Left hindlimb (tissue), 1 donor: ENCODE measurements around the gene KRTCAP2.
"Not testable (repeated sequence)": the region's sequence is repeated elsewhere in the genome, so short reads cannot be mapped to it uniquely, and the experiment has no call there.

Experiments used
- DNase-seq: peaks from one replicate; pipeline ENCODE4 v3.0.0-alpha.2; 2018

KRTCAP2 gene

DNA sequence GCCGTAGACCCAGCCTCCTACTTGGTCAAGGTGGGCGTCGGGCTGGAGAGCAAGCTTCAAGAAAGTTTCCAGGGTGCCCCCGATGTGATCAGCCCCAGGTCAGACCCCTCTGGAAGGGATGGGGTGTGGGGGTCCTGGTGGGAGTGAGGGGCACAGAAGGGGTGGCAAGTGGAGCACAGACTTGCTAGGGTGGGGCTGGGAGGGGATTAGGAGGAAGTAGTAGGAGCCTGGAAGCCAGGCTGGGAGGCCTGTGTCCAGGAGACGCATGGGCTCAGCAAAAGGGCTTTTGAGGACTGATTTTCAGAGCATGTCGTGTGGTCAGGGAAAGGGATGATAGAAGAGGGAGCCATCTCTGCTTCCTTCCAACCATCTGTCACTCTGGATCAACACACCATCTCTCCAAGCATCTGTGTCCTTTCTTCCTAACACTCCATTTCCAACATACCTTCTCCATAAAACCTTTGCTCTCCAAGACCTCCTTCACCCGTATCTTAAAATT, 9.0 kb upstream of the KRTCAP2 start:
- no peak for DNase-seq

DNA sequence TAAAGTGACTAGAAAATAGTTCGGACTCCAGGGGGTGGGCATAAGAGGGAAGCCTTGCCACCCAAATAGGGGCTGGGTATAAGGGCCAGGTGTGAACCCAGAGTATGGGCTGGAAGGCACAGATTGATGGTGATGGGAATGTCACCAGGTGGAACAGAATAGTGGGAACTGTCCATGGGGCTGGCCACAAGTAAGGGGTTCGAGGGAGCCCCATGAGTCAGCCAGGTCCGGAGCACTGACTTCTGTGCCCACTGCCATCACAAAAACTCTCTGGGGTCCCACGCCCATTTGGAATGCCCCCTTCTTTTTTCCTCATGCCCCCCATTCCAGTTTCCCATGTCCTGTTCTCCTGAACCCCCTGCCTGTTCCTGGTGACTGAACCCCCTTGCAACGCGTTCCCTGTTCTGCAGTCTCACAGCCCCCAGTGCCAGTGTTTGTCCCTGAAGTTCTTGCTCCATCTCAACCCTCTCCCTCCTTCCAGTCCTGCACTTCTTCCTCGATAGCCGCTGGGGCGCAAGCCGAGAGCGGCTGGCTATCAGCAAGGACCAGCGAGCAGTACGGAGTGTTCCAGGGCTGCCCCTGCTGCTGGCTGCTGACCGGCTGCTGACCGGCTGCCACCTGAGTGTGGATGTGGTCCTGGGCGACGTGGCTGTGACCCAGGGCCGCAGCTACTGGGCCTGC, 8.4 kb upstream of the KRTCAP2 start:
- no peak for DNase-seq

- DNase-seq = no peak
Observed at GRCh38 chr1:155179112-155180031, 6.3 kb upstream of the KRTCAP2 start.

GRCh38 chr1:155178441-155179111, 5.5 kb upstream of the KRTCAP2 start:
- peak; percentile 36 for DNase-seq

GRCh38 chr1:155177918-155178281, 4.8 kb upstream of the KRTCAP2 start:
- DNase-seq = peak; percentile 34

- peak; percentile 47 for DNase-seq
Observed at GRCh38 chr1:155177192-155177917, 4.3 kb upstream of the KRTCAP2 start.

DNA sequence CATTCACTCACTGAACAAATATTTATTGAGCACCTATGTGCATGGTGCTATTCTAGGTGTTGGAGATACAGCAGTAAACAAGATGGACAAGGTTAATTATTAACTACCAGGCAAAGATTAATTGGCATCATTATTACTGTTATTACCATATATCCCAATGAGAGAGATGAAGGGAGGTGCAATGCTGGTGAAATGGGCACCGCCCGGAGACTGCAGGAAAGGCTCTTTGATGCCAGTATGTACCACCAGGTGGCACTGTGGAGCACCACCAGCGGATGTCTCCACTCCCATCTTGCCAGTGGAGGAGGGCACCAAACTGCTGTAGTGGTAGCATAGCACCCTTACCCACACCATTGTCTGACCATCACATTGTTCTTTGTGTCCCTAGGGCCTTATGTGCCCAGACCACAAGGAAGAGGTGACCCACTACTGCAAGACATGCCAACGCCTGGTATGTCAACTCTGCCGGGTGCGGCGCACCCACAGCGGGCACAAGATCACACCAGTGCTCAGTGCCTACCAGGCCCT, 3.5 kb upstream of the KRTCAP2 start:
- DNase-seq = peak; percentile 84

DNA sequence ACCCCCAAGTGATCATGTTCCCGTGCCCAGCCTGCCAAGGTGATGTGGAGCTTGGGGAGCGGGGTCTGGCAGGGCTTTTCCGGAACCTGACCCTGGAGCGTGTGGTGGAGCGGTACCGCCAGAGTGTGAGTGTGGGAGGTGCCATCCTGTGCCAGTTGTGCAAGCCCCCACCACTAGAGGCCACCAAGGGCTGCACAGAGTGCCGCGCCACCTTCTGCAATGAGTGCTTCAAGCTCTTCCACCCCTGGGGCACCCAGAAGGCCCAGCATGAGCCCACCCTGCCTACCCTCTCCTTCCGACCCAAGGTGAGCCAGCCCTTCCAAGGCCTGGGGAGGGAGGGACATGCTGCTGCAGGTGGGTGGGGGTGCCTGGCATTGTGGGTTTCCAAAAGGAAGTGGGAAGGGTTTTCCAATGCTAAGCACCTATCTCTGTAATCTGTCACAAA, 2.8 kb upstream of the KRTCAP2 start:
- DNase-seq = peak; percentile 46

DNA sequence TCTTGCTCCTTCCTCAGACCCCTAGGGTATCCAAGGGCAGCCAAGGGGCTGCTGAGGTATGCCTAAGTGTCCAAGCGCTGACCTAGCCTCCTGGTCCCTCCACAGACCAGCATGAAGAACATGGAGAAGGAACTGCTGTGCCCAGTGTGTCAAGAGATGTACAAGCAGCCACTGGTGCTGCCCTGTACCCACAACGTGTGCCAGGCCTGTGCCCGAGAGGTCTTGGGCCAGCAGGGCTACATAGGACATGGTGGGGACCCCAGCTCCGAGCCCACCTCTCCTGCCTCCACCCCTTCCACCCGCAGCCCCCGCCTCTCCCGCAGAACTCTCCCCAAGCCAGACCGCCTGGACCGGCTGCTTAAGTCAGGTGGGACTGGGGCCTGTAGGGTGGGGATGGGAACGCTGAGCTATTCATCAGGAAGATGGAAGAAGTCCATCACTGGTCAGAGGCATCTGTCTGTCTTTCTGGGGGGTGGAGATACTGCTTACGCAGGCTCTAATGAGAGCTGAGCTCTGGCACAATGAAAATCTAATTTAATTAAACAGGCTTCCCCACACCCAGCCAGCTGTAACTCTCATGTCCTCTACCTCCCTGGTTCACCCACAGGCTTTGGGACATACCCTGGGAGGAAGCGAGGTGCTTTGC, 2.3 kb upstream of the KRTCAP2 start:
- DNase-seq = peak; percentile 32

DNA sequence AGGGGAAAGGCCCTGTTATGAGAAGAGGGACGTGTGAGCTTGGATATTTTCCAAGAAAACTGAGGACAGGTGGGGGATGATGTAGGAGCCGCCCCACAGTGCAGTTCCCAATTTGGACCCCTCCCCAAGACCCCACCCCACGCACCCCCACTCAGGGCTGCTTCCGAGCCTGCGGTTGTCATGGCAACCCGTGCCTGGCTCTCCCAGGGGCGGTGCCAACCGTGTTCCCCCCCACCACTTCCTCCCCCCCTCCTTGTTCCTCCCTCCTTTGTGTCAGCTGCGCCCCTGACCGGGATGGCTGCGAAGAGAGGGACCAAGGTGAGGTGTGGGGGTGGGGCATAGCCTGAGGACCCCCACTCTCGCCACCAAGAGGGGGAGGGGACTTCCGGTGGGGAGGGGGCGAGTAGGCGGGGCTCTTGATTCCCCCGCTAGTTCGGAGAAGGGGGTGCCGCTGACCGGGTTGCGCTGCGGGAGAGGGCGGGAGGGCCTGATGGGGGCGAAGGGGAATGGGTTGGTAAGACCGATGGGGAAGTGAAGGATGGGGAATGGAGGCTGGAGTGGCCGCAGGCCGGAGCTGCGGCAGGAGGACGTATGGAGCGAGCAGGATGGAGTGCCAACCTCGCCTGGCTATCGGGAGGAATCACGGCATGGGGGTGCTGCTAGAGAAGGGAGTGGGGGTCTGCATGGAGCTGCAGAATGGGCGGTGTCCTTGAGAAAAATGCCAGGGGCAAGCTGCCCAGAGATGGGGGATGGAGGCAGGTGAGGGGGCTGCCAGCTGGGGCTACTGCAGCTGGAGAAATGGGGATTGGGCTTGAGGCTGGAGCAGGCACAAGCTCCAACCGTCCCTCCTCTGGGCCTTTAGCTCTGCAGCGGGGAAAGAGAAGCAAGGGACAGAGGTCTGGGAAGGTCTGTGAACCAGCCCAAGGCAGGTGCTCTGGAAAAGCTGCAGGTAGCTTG, 1.5 kb upstream of the KRTCAP2 start:
- peak; percentile 46 for DNase-seq

GRCh38 chr1:155173478-155174323, 597 bp upstream of the KRTCAP2 start, which contains the start of gene TRIM46:
TSS of gene TRIM46 (plus strand) at chr1:155173849. CDS start at chr1:155173967, 118 bp downstream.
- DNase-seq = peak; percentile 57

- DNase-seq = no peak
Observed at GRCh38 chr1:155171836-155172731, 1.0 kb downstream of the KRTCAP2 start.

GRCh38 chr1:155170806-155171205, 2.3 kb downstream of the KRTCAP2 start:
- DNase-seq = no peak

DNA sequence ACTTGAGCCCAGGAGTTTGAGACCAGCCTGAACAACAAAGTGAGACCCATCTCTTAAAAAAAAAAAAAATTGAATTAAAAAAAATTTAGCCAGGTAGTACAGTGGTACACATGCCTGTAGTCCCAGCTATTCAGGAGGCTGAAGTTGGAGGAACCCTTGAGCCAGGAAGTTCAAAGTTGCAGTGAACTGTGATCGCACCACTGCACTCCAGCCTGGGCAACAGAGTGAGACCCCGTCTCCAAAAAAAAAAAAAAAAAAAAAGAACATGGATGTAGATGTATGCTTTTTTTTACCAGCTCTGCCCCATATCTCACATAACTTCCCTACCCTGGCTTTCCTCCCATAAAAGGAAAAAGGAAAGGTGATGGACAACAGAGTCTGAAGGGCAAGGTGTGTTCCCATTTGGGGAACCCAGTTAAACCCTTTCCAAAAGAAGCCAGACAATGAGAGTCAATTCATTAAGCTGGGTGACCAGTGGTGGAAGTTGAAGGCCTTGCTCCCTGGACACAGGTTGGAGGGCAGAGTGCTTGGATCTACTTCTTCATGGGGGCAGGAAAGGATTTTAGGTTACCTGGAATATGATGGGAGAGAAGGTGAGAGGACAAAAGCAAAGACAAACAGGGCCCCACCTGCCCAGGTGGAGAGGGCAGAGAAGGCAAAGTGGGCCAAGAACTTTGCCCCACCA, 2.9 kb downstream of the KRTCAP2 start:
- DNase-seq = no peak

DNA sequence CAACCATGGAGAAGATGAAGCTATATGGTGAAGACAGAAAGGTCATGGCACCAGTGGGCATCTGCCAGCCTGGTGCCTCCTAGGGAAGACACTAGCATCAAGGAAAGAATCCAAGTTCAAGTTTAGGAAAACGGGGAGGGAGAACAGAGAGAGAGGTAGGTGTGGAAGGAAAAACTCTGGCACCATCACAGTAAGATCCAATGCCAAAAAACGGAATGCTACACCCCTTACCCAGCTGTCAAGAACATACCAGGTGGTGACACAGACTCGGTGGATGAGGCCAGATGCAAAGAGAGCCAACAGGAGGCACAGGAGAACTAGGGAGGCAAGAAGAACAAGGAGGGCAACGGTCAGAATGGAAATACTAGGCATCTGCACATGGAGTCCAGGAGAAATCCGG, 3.6 kb downstream of the KRTCAP2 start:
- no peak for DNase-seq

DNA sequence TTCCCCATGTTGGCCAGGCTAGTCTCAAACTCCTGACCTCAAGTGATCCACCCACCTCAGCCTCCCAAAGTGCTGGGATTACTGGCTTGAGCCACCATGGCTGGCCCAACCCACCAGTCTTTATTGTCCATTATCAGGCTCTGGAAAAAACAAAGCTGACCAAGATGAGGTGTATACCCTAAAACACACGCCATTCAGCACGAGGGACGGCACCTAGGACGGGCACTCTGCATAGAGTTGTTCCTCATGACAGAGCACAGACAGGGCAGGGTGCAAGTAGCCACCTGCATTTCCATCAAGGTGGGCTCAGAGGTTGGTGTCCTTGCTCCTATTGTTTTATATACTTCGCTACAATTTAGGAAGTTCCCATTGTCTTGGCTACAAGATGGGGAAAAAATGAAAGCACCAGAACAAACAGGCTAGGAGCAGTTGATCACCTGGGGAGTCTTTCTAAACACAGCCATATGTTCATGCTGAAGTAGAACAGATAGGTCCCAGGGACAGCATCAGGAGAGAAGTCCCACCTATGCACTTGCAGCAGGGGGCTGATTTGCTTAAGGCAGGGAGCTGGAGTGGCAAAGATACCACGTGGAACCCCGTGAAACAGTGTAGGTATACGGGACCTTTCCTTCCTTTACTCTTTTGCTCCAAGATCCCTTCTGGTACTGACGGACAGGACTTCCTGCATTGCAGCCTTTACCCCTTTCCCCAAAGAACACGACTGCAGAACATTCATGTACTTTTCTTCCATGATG, 4.5 kb downstream of the KRTCAP2 start:
- no peak for DNase-seq

DNA sequence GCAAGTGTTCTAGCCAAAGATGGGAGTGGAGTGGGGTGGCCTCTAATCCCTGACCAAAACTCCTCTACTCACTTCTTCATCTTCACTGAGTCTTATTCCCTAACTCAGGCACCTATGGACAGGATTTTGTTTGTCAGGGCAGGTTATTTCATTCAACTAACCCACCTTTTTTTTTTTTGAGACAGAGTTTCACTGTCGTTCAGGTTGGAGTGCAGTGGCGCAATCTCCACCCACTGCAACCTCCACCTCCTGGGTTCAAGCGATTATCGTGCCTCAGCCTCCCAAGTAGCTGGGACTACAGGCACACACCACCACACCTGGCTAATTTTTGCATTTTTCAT, 5.0 kb downstream of the KRTCAP2 start:
- not testable (repeated sequence) for DNase-seq
